HepG2 (cell line): Measurements from ENCODE around the gene PDZD8. TPM values are rescaled to one million over a fixed set of nuclear protein-coding genes. Genes with fewer than 3 reads are reported as not detected.

Experiments used
- ATF2 ChIP-seq: sonication (generic); formaldehyde crosslinking; IDR thresholded peaks from 2 replicates; pipeline ENCODE4 v1.4.0; 2020; ENCODE audit warnings: missing genetic modification reagents
- GATAD1 ChIP-seq: IDR thresholded peaks from 2 replicates; pipeline ENCODE4 v1.6.1; 2016; ENCODE audit warnings: missing genetic modification reagents, missing compliant biosample characterization
- IRF2 ChIP-seq: IDR thresholded peaks from 2 replicates; pipeline ENCODE4 v1.6.1; 2018; ENCODE audit warnings: missing genetic modification reagents, missing compliant biosample characterization
- MIER3 ChIP-seq: IDR thresholded peaks from 2 replicates; pipeline ENCODE4 v1.6.1; 2016; ENCODE audit warnings: missing compliant biosample characterization, borderline replicate concordance
- NFAT5 ChIP-seq: sonication (generic); formaldehyde crosslinking; IDR thresholded peaks from 2 replicates; pipeline ENCODE4 v1.4.0; 2020; ENCODE audit warnings: missing genetic modification reagents
- PITX1 ChIP-seq: sonication (generic); formaldehyde crosslinking; IDR thresholded peaks from 2 replicates; pipeline ENCODE4 v1.5.1; 2020; ENCODE audit warnings: mild to moderate bottlenecking, missing genetic modification reagents
- POGZ ChIP-seq: sonication (generic); formaldehyde crosslinking; IDR thresholded peaks from 2 replicates; pipeline ENCODE4 v1.4.0; 2020; ENCODE audit warnings: mild to moderate bottlenecking, missing genetic modification reagents
- RARA ChIP-seq: IDR thresholded peaks from 2 replicates; pipeline ENCODE4 v1.6.1; 2016; ENCODE audit warnings: missing genetic modification reagents, missing compliant biosample characterization
- SALL1 ChIP-seq: sonication (generic); formaldehyde crosslinking; IDR thresholded peaks from 2 replicates; pipeline ENCODE4 v1.8.0; 2022; ENCODE audit warnings: mild to moderate bottlenecking, missing genetic modification reagents
- ZBTB26 ChIP-seq: IDR thresholded peaks from 2 replicates; pipeline ENCODE4 v1.6.1; 2016; ENCODE audit warnings: missing compliant biosample characterization, missing genetic modification reagents, borderline replicate concordance
- ZFY ChIP-seq: sonication (generic); formaldehyde crosslinking; IDR thresholded peaks from 2 replicates; pipeline ENCODE4 v1.4.0; 2020; ENCODE audit warnings: missing genetic modification reagents
- ZNF264 ChIP-seq: sonication (generic); formaldehyde crosslinking; IDR thresholded peaks from 2 replicates; pipeline ENCODE4 v1.4.0; 2020; ENCODE audit warnings: missing genetic modification reagents
- polyA plus RNA-seq, 8 experiments: library from polyadenylated mRNA; depleted of rRNA in 3 of 8; stranded (reverse) in 7 of 8; unstranded in 1 of 8; fragments of >200 nt; fragmentation: Illumina TruSeq in 4 of 8; extraction: Trizol in 4 of 8; gene quantifications; 2 replicates each; pipeline versions ENCODE4 v1.2.1 to v1.2.3, GENCODE V29; 2011 to 2016; ENCODE audit warnings: low read depth in 4 of 8, missing spikeins in 1 of 8, mixed read lengths in 1 of 8; ENCODE audit not compliant: insufficient read depth in 1 of 8
- total RNA-seq, 5 experiments: library from RNA; depleted of rRNA; stranded (reverse); fragments of >200 nt; fragmentation: Illumina TruSeq; extraction: Trizol; gene quantifications; 2 replicates each; pipeline ENCODE4 v1.2.3, GENCODE V29; 2016; ENCODE audit warnings: low read depth in 1 of 5
- TF ChIP-seq, protein P1 (sequence below): IDR thresholded peaks from 2 replicates; pipeline ENCODE4 v1.6.1; 2012; ENCODE audit warnings: inconsistent platforms

The PDZD8 gene
- total and polyA plus RNA-seq, 2 of the 13 experiments (the other 11 are each of a cell fraction or from before 2014, with no cell fraction given), result 11.2 to 32.0 TPM

DNA sequence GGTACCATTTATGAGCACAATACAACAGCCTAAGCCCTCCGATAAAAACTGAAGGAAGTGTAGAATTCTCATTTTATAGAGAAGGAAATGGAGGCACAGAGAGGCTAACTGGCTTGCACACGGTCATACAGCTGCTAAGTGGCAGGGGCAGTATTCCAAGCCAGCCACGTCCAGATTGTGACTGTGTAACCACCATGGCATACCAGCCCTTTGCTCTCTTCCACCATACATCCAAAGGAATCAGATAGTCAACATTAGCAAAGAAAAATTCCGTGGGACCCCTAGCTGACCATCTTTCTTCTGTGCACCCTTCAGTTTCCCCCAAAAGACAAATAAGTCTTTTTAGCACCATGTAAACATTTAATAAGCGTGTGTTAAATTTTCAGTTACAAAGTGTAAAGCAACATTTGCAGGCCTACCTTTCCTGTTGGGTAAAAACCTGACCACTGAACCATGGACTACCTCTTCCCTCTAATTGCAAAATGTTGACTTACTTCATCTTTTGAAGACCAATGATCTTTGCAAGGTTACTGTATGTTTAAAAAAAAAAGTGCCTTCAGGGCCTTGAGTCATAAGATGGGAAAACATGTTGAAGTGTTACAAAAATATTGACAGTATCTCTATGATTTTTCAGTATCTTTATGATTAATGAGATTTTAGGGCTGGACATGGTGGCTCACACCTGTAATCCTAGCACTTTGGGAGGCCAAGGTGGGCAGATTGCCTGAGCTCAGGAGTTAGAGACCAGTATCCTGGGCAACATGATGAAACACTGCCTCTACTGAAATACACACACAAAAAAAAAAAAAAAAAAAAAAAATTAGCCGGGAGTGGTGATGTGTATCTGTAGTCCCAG, 24.3 kb upstream of the PDZD8 start (continued):
- TF ChIP-seq ATF2 (CRISPR knock-in tag) (no peak), PITX1 (CRISPR knock-in tag) (no peak), IRF2 (CRISPR knock-in tag) (0 out of 2 replicates have a peak, but pooled peaks have one; percentile 18), NFAT5 (CRISPR knock-in tag) (no peak), SALL1 (peak; percentile 33; the same call in 1 of the 2 replicates), ZFY (CRISPR knock-in tag) (peak; percentile 29; the same call in 1 of the 2 replicates), ZNF264 (CRISPR knock-in tag) (0 out of 2 replicates have a peak, but pooled peaks have one; percentile 19), GATAD1 (no peak), POGZ (peak; percentile 42; the same call in 1 of the 2 replicates), ZBTB26 (CRISPR knock-in tag) (no peak), MIER3 (CRISPR knock-in tag) (peak; percentile 55; the same call in 1 of the 2 replicates), RARA (0 out of 2 replicates have a peak, but pooled peaks have one; percentile 11)
- TF ChIP-seq, protein P1, sequence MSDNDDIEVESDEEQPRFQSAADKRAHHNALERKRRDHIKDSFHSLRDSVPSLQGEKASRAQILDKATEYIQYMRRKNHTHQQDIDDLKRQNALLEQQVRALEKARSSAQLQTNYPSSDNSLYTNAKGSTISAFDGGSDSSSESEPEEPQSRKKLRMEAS, result 0 out of 2 replicates have a peak, but pooled peaks have one; percentile 8
